ENCODE data around the gene TAF6. TPM values are rescaled to one million over a fixed set of nuclear protein-coding genes. Genes with fewer than 3 reads are reported as not detected.

The TAF6 gene
- total and polyA plus RNA-seq, 8 donors, result 43.5 to 69.2 (median 57.5) TPM

Small RNA genes lying within 50 kb of the gene (microRNA-seq; reads per million reads assigned to microRNA genes)
- gene MIR106B, result 469 to 1,447 reads per million in 2 donors
- 254 to 399 reads per million in 2 donors for gene MIR25
- 0 to 0.14 reads per million in 2 donors for gene MIR4658
- 1,811 to 2,730 reads per million in 2 donors for gene MIR93

Other genes starting within 250 kb of the TAF6 start
- under 1 TPM in 1 of 2 donors, not detected in 1; 0.94 TPM for gene OR2AE1, start 242.3 kb downstream of the TAF6 start, total RNA-seq
- under 1 TPM in 2 of 6 donors, not detected in 4; 0.13 to 0.18 TPM for gene OR2AE1, start 242.3 kb downstream of the TAF6 start, polyA plus RNA-seq (ENCODE audit: insufficient read length in 6 of 6)
- gene TRIM4, start 199.8 kb downstream of the TAF6 start, total RNA-seq, result 10 to 100 TPM; 23.6 to 27.0 TPM
- 10 to 100 TPM; 35.3 to 45.2 (median 38.9) TPM for gene TRIM4, start 199.8 kb downstream of the TAF6 start, polyA plus RNA-seq (ENCODE audit: insufficient read length in 6 of 6)
- gene GJC3, start 189.7 kb downstream of the TAF6 start, total RNA-seq, result under 1 TPM in 1 of 2 donors, not detected in 1; 0.24 TPM
- gene GJC3, start 189.7 kb downstream of the TAF6 start, polyA plus RNA-seq (ENCODE audit: insufficient read length in 6 of 6), result 1 to 10 TPM in 4 of 6 donors, under 1 TPM in 2; 0.98 to 1.3 (median 1.1) TPM
- 10 to 100 TPM in 1 of 2 donors, 1 to 10 TPM in 1; 5.0 to 40.3 TPM for gene AZGP1, start 143.3 kb downstream of the TAF6 start, total RNA-seq
- 100 to 1,000 TPM in 1 of 6 donors, 1 to 10 TPM in 2, under 1 TPM in 3; 0.29 to 110 (median 0.94) TPM for gene AZGP1, start 143.3 kb downstream of the TAF6 start, polyA plus RNA-seq (ENCODE audit: insufficient read length in 6 of 6)
- 10 to 100 TPM; 46.7 to 52.0 TPM for gene ZKSCAN1, start 103.8 kb downstream of the TAF6 start, total RNA-seq
- 100 to 1,000 TPM in 1 of 6 donors, 10 to 100 TPM in 5; 82.1 to 137 (median 91.1) TPM for gene ZKSCAN1, start 103.8 kb downstream of the TAF6 start, polyA plus RNA-seq (ENCODE audit: insufficient read length in 6 of 6)
- gene ZSCAN21, start 69.6 kb downstream of the TAF6 start, total RNA-seq, result 10 to 100 TPM in 1 of 2 donors, 1 to 10 TPM in 1; 6.5 to 12.0 TPM
- 10 to 100 TPM; 23.6 to 27.1 (median 24.4) TPM for gene ZSCAN21, start 69.6 kb downstream of the TAF6 start, polyA plus RNA-seq (ENCODE audit: insufficient read length in 6 of 6)
- 10 to 100 TPM; 22.5 to 24.9 TPM for gene ZNF3, start 37.6 kb downstream of the TAF6 start, total RNA-seq
- gene ZNF3, start 37.6 kb downstream of the TAF6 start, polyA plus RNA-seq (ENCODE audit: insufficient read length in 6 of 6), result 10 to 100 TPM; 46.8 to 53.1 (median 50.4) TPM
- gene COPS6, start 30.4 kb downstream of the TAF6 start, total RNA-seq, result 10 to 100 TPM; 74.2 to 89.5 TPM
- 100 to 1,000 TPM; 113 to 139 (median 115) TPM for gene COPS6, start 30.4 kb downstream of the TAF6 start, polyA plus RNA-seq (ENCODE audit: insufficient read length in 6 of 6)
- 10 to 100 TPM; 53.7 to 89.3 TPM for gene MCM7, start 18.0 kb downstream of the TAF6 start, total RNA-seq
- gene MCM7, start 18.0 kb downstream of the TAF6 start, polyA plus RNA-seq (ENCODE audit: insufficient read length in 6 of 6), result 100 to 1,000 TPM; 131 to 152 (median 141) TPM
- 10 to 100 TPM; 16.7 to 18.2 TPM for gene AP4M1, start 17.7 kb downstream of the TAF6 start, total RNA-seq
- gene AP4M1, start 17.7 kb downstream of the TAF6 start, polyA plus RNA-seq (ENCODE audit: insufficient read length in 6 of 6), result 10 to 100 TPM; 37.1 to 40.2 (median 38.6) TPM
- gene CNPY4, start 276 bp upstream of the TAF6 start, total RNA-seq, result 10 to 100 TPM; 15.1 to 19.4 TPM
- gene CNPY4, start 276 bp upstream of the TAF6 start, polyA plus RNA-seq (ENCODE audit: insufficient read length in 6 of 6), result 10 to 100 TPM; 38.8 to 54.1 (median 41.8) TPM
- gene MBLAC1, start 7.6 kb upstream of the TAF6 start, total RNA-seq, result 1 to 10 TPM; 2.1 to 2.8 TPM
- gene MBLAC1, start 7.6 kb upstream of the TAF6 start, polyA plus RNA-seq (ENCODE audit: insufficient read length in 6 of 6), result 1 to 10 TPM; 1.2 to 2.0 (median 1.6) TPM
- gene LAMTOR4, start 29.6 kb upstream of the TAF6 start, total RNA-seq, result 100 to 1,000 TPM; 103 to 120 TPM
- 100 to 1,000 TPM in 2 of 6 donors, 10 to 100 TPM in 4; 85.9 to 110 (median 97.5) TPM for gene LAMTOR4, start 29.6 kb upstream of the TAF6 start, polyA plus RNA-seq (ENCODE audit: insufficient read length in 6 of 6)
- gene TRAPPC14, start 39.4 kb upstream of the TAF6 start, total RNA-seq, result 10 to 100 TPM; 23.3 to 30.1 TPM
- 10 to 100 TPM; 16.0 to 20.4 (median 18.5) TPM for gene TRAPPC14, start 39.4 kb upstream of the TAF6 start, polyA plus RNA-seq (ENCODE audit: insufficient read length in 6 of 6)
- 10 to 100 TPM; 17.1 to 18.9 TPM for gene GAL3ST4, start 49.3 kb upstream of the TAF6 start, total RNA-seq
- gene GAL3ST4, start 49.3 kb upstream of the TAF6 start, polyA plus RNA-seq (ENCODE audit: insufficient read length in 6 of 6), result 10 to 100 TPM; 14.8 to 26.0 (median 21.1) TPM
- gene GPC2, start 58.0 kb upstream of the TAF6 start, total RNA-seq, result 1 to 10 TPM; 2.5 to 3.5 TPM
- 10 to 100 TPM in 4 of 6 donors, 1 to 10 TPM in 2; 7.8 to 17.0 (median 10.8) TPM for gene GPC2, start 58.0 kb upstream of the TAF6 start, polyA plus RNA-seq (ENCODE audit: insufficient read length in 6 of 6)
- 1 to 10 TPM in 1 of 2 donors, under 1 TPM in 1; 0.96 to 3.7 TPM for gene STAG3, start 58.6 kb upstream of the TAF6 start, total RNA-seq
- gene STAG3, start 58.6 kb upstream of the TAF6 start, polyA plus RNA-seq (ENCODE audit: insufficient read length in 6 of 6), result 10 to 100 TPM; 18.1 to 27.3 (median 24.0) TPM
- under 1 TPM; 0.41 to 0.42 TPM for gene PVRIG, start 100.6 kb upstream of the TAF6 start, total RNA-seq
- gene PVRIG, start 100.6 kb upstream of the TAF6 start, polyA plus RNA-seq (ENCODE audit: insufficient read length in 6 of 6), result 1 to 10 TPM; 4.0 to 9.1 (median 8.2) TPM
- not detected for gene SPDYE3, start 188.3 kb upstream of the TAF6 start, total RNA-seq
- 1 to 10 TPM; 6.6 to 8.4 (median 7.2) TPM for gene SPDYE3, start 188.3 kb upstream of the TAF6 start, polyA plus RNA-seq (ENCODE audit: insufficient read length in 6 of 6)
- 10 to 100 TPM; 24.0 to 29.9 TPM for gene PILRB, start 238.8 kb upstream of the TAF6 start, total RNA-seq
- 10 to 100 TPM; 36.0 to 47.7 (median 44.5) TPM for gene PILRB, start 238.8 kb upstream of the TAF6 start, polyA plus RNA-seq (ENCODE audit: insufficient read length in 6 of 6)